Posterior vena cava (tissue), 2 donors: ENCODE results near the gene COQ10A. TPM values are rescaled to one million over a fixed set of nuclear protein-coding genes. Genes with fewer than 3 reads are reported as not detected.
A peak's percentile ranks its signal among the peaks of the same experiment; 100 is the strongest.

Source experiments
- DNase-seq: peaks from one replicate; pipeline ENCODE4 v3.0.0-alpha.2; 2020; ENCODE audit warnings: low spot score
- intact Hi-C, 2 donors: fragments of 100-400 bp; cut with DNase I; formaldehyde crosslinking; loops; one replicate each; pipeline versions ENCODE4 v1.14.1 to v1.14.2; 2022 to 2023
- long read RNA-seq, 2 donors: library from polyadenylated mRNA; unstranded; transcript quantifications; one replicate each; pipeline ENCODE4 v2.0.0, GENCODE V29; 2020 to 2021
- total RNA-seq, 2 donors: library from RNA; stranded (reverse); fragmentation: NEBNext Ultra II Directional; extraction: Animal tissue kit (Norgen Biotek cat#: 25700); gene quantifications; one replicate each; pipeline ENCODE4 v1.2.1, GENCODE V29; 2021
- donor health status: DM: yes; HTN: yes; CAD: no.
- donor health status: DM: yes; HTN: yes; CAD: no.

COQ10A gene
- total RNA-seq, result 10 to 100 TPM in 1 of 2 donors, 1 to 10 TPM in 1; 9.6 to 10.1 TPM
- long read RNA-seq, donor 1, partial matches to known transcripts, result 1 of 1 reads
- long read RNA-seq, donor 1, other reads (novel, unspliced or antisense), result 0 of 1 reads
- long read RNA-seq, donor 2, partial matches to known transcripts, result 0 of 5 reads
- long read RNA-seq, donor 2, other reads (novel, unspliced or antisense), result 0 of 5 reads

- peak; percentile 96 for DNase-seq
- intact Hi-C loops, result no loop called here
These were observed at the start of gene COQ10A for GRCh38 chr12:56266693-56267442. Gene COQ10A (plus strand): TSS chr12:56266942. CDS start chr12:56267119, 177 bp downstream.

GRCh38 chr12:56219840-56220239, 46.9 kb upstream of the COQ10A start:
- DNase-seq, result no peak
- intact Hi-C loops, result no loop called here

- DNase-seq, result no peak
- intact Hi-C loops, result no loop called here
These were observed 46.0 kb upstream of the COQ10A start for GRCh38 chr12:56220611-56221231.

- intact Hi-C loops, result no loop called here
- peak; percentile 90 for DNase-seq
These were observed 45.4 kb upstream of the COQ10A start for GRCh38 chr12:56221232-56221756.

- intact Hi-C loops, result loop anchor here in 1 of 2 donors (2.0 kb wide), 1 partner anchor 31 kb away; no protein-coding TSS in a partner anchor
- peak; percentile 99 for DNase-seq
These were observed 44.8 kb upstream of the COQ10A start, which contains the start of gene RNF41 for GRCh38 chr12:56221757-56222530. Gene RNF41 (minus strand): TSS chr12:56221922. CDS start chr12:56214047, 7,875 bp downstream.

- intact Hi-C loops, result loop anchor here in 1 of 2 donors (2.0 kb wide), 1 partner anchor 32 kb away; no protein-coding TSS in a partner anchor
- no peak for DNase-seq
These were observed 44.2 kb upstream of the COQ10A start for GRCh38 chr12:56222531-56222895.

GRCh38 chr12:56223571-56224101, 43.1 kb upstream of the COQ10A start:
- no peak for DNase-seq

GRCh38 chr12:56224102-56224701, 42.5 kb upstream of the COQ10A start, which contains the start of gene NABP2:
Gene NABP2 (plus strand): TSS chr12:56224342. CDS start chr12:56224857, 515 bp downstream.
- peak; percentile 99 for DNase-seq

More at GRCh38 chr12:56223571-56224101, 43.1 kb upstream of the COQ10A start:
- intact Hi-C loops, result loop anchor here (2.0 kb wide), 2 partner anchors 31 to 33 kb away; no protein-coding TSS in a partner anchor

GRCh38 chr12:56224954-56225353, 41.8 kb upstream of the COQ10A start:
- no peak for DNase-seq
- intact Hi-C loops, result loop anchor here in 1 of 2 donors (2.0 kb wide), 1 partner anchor 32 kb away; no protein-coding TSS in a partner anchor

More at GRCh38 chr12:56224102-56224701, 42.5 kb upstream of the COQ10A start, which contains the start of gene NABP2:
- intact Hi-C loops, result loop anchor here in 1 of 2 donors (2.0 kb wide), 1 partner anchor 31 kb away; no protein-coding TSS in a partner anchor

- no peak for DNase-seq
- intact Hi-C loops, result no loop called here
These were observed 37.7 kb upstream of the COQ10A start for GRCh38 chr12:56229082-56229481.

- intact Hi-C loops, result no loop called here
- DNase-seq, result no peak
These were observed 36.8 kb upstream of the COQ10A start, which contains the start of gene SLC39A5 for GRCh38 chr12:56229916-56230431. Gene SLC39A5 (plus strand): TSS chr12:56230051. CDS start chr12:56231275, 1,224 bp downstream.

- DNase-seq, result no peak
- intact Hi-C loops, result no loop called here
These were observed 36.1 kb upstream of the COQ10A start for GRCh38 chr12:56230432-56231183.

GRCh38 chr12:56231184-56231582, 35.6 kb upstream of the COQ10A start:
- intact Hi-C loops, result no loop called here
- no peak for DNase-seq

GRCh38 chr12:56234746-56235436, 31.9 kb upstream of the COQ10A start:
- intact Hi-C loops, result no loop called here
- DNase-seq, result no peak

- intact Hi-C loops, result no loop called here
- no peak for DNase-seq
These were observed 30.7 kb upstream of the COQ10A start for GRCh38 chr12:56236091-56236490.

GRCh38 chr12:56236985-56237384, 29.8 kb upstream of the COQ10A start:
- no peak for DNase-seq
- intact Hi-C loops, result no loop called here
